Measurements from ENCODE around the gene CDC37.

CDC37 gene

DNA sequence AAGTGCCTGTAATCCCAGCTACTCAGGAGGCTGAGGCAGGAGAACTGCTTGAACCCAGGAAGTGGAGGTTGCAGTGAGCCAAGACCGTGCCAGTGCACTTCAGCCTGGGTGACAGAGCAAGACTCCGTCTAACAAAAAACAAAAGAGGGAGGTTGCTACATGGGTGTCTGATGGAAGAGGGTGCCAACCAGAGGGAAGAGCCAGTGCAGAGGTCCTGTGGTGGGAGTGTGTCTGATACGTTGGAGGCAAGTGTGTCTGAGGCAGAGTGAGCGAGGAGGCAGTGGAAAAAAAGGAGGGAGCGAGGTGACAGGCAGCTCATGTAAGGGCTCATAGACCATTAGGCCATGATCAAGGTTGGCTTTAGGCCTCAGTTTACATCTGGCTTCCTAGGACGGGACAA, 23.8 kb upstream of the CDC37 start:
- DNase-seq (ENCODE audit: low read depth): no peak
- TF ChIP-seq, protein P1, sequence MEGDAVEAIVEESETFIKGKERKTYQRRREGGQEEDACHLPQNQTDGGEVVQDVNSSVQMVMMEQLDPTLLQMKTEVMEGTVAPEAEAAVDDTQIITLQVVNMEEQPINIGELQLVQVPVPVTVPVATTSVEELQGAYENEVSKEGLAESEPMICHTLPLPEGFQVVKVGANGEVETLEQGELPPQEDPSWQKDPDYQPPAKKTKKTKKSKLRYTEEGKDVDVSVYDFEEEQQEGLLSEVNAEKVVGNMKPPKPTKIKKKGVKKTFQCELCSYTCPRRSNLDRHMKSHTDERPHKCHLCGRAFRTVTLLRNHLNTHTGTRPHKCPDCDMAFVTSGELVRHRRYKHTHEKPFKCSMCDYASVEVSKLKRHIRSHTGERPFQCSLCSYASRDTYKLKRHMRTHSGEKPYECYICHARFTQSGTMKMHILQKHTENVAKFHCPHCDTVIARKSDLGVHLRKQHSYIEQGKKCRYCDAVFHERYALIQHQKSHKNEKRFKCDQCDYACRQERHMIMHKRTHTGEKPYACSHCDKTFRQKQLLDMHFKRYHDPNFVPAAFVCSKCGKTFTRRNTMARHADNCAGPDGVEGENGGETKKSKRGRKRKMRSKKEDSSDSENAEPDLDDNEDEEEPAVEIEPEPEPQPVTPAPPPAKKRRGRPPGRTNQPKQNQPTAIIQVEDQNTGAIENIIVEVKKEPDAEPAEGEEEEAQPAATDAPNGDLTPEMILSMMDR (IDR thresholded peaks at IDR 0.05; ENCODE audit: control insufficient read depth, extremely low read depth, insufficient read depth): no peak
- H3K4me3 ChIP-seq (ENCODE audit: low read depth, low read length): no peak overlapping the region

DNA sequence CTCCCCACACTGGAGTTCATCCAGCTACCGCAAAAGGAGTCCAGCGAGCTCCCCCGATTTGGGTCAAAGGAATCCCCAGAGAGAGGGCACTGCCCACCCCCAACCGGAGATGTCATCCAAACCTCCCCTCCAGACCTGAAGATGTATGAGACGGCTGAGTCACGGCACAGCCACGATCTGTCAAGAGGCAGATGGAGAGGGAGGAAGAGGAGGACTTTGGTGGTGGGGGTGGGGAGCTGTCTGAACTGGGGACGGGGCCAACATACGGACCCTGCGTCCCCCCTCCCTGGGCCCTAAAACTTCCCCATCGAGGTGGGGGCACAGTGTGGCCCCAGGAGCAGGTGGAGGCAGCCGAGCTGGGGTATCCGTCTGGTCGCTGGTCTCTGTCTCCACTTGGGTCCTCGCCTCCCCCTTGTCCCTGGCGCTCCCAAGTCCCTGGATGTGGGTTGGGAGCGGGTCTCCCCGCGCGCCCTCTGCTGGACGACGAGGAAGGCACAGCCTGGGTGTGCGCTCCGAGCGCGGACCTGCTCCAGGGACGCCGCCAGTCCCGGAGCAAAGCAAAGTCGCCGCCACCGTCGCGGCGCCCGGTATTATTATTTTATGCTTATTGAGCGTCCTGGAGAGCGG, 20.8 kb upstream of the CDC37 start:
- no peak for DNase-seq (ENCODE audit: low read depth)
- peak overlapping the region; percentile 19 for H3K4me3 ChIP-seq (ENCODE audit: low read depth, low read length)
- TF ChIP-seq, protein P1 (IDR thresholded peaks at IDR 0.05; ENCODE audit: control insufficient read depth, extremely low read depth, insufficient read depth): peak; percentile 98

DNA sequence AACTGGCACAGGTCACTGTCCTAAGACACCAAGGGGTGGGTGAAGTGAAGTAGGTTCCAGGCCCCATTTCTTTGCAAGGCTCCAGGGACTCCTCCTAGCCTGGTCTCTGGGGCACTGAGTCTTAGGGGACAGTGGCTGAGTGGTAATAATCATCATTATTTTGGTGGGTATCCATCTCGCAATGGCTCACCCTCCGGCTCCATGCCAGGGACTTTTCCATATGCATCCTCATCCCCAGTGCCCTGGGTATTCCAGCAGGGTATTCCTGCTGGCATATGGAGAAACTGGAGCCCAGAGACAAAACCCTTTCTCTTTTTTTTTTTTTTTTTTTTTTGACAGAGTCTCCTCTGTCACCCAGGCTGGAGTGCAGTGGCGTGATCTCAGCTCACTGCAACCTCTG, 19.5 kb upstream of the CDC37 start:
- TF ChIP-seq, protein P1 (IDR thresholded peaks at IDR 0.05; ENCODE audit: control insufficient read depth, extremely low read depth, insufficient read depth): no peak
- no peak overlapping the region for H3K4me3 ChIP-seq (ENCODE audit: low read depth, low read length)
- no peak for DNase-seq (ENCODE audit: low read depth)

DNA sequence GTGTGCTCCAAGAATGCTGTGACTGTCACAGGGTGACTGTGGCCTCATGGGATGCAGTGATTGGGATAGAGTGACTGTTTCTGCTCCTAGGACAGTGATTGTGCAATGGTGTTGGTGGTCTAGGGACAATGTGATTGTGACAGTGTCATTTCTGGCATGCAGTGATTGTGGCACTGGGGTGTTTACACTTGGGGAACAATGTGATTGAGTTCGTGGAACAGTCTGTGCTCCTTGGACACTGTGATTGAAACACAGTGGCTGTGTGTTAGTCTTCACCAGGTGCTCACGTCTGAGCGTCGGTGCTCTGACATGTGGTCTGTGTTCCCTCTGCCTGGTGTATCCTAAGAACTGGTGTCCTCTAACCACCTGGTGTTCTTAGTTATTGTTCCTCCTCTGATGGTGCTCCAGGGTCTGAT, 18.7 kb upstream of the CDC37 start:
- TF ChIP-seq, protein P1 (IDR thresholded peaks at IDR 0.05; ENCODE audit: control insufficient read depth, extremely low read depth, insufficient read depth): no peak
- no peak overlapping the region for H3K4me3 ChIP-seq (ENCODE audit: low read depth, low read length)
- DNase-seq (ENCODE audit: low read depth): no peak

- DNase-seq (ENCODE audit: low read depth): no peak
- TF ChIP-seq, protein P1 (IDR thresholded peaks at IDR 0.05; ENCODE audit: control insufficient read depth, extremely low read depth, insufficient read depth): no peak
- H3K4me3 ChIP-seq (ENCODE audit: low read depth, low read length): no peak overlapping the region
These were observed 18.1 kb upstream of the CDC37 start for GRCh38 chr19:10421240-10422045.

- peak within 1 kb of the TSS; percentile 36 for H3K4me3 ChIP-seq (ENCODE audit: low read depth, low read length)
- TF ChIP-seq, protein P1 (IDR thresholded peaks at IDR 0.05; ENCODE audit: control insufficient read depth, extremely low read depth, insufficient read depth): peak; percentile 40
- no peak for DNase-seq (ENCODE audit: low read depth)
These were observed 17.3 kb upstream of the CDC37 start, which contains the start of gene PDE4A for GRCh38 chr19:10420444-10421239. PDE4A (plus strand) TSS chr19:10420538; CDS start chr19:10420765, 227 bp downstream.
